Astrocyte (in vitro differentiated cells and primary cell): ENCODE measurements around the gene APP. TPM values are rescaled to one million over a fixed set of nuclear protein-coding genes. Genes with fewer than 3 reads are reported as not detected.

ENCODE experiments used
- DNase-seq: peaks from one replicate; pipeline ENCODE4 v3.0.0-alpha.2; 2010; ENCODE audit warnings: low read depth
- FAIRE-seq: peaks from 2 replicates; lab custom pipeline; 2011; peaks lifted over from hg19 to GRCh38; lab: Jason Lieb, UNC
- H2AFZ ChIP-seq: 2 replicates; pipeline ENCODE4 v1.6.0; 2012; ENCODE audit warnings: low read depth, low read length, inconsistent platforms
- H3K27ac ChIP-seq: 2 replicates; pipeline ENCODE4 v1.5.1; 2011; ENCODE audit warnings: low read depth, low read length, inconsistent platforms
- H3K27me3 ChIP-seq: 2 replicates; pipeline ENCODE4 v1.6.0; 2011; ENCODE audit warnings: low read length, inconsistent platforms; ENCODE audit not compliant: insufficient read depth
- H3K36me3 ChIP-seq: 2 replicates; pipeline ENCODE4 v1.5.1; 2011; ENCODE audit warnings: low read length, inconsistent platforms; ENCODE audit not compliant: insufficient read depth
- H3K4me1 ChIP-seq: 2 replicates; pipeline ENCODE4 v1.5.1; 2011; ENCODE audit warnings: low read length, inconsistent platforms; ENCODE audit not compliant: insufficient read depth
- H3K4me2 ChIP-seq: 2 replicates; pipeline ENCODE4 v1.6.0; 2012; ENCODE audit warnings: low read length, inconsistent platforms
- H3K4me3 ChIP-seq: 2 replicates; pipeline ENCODE4 v1.5.1; 2011; ENCODE audit warnings: low read depth, mild to moderate bottlenecking, low read length, inconsistent platforms; ENCODE audit not compliant: insufficient read depth
- H3K79me2 ChIP-seq: 2 replicates; pipeline ENCODE4 v1.6.0; 2012; ENCODE audit warnings: mild to moderate bottlenecking, low read length, inconsistent platforms; ENCODE audit not compliant: insufficient read depth
- H3K9ac ChIP-seq: 2 replicates; pipeline ENCODE4 v1.6.0; 2012; ENCODE audit warnings: mild to moderate bottlenecking, low read length, inconsistent platforms
- H3K9me3 ChIP-seq: 2 replicates; pipeline ENCODE4 v1.5.1; 2012; ENCODE audit warnings: low read depth, mild to moderate bottlenecking, low read length, inconsistent platforms; ENCODE audit not compliant: insufficient read depth
- H4K20me1 ChIP-seq: 2 replicates; pipeline ENCODE4 v1.6.0; 2012; ENCODE audit warnings: low read length, inconsistent platforms; ENCODE audit not compliant: insufficient read depth
- H3K27ac Mint-ChIP-seq: one replicate; pipeline ENCODE4 v1.8.0; 2021; ENCODE audit warnings: mild to moderate bottlenecking, mixed read lengths; ENCODE audit not compliant: unreplicated experiment
- H3K27me3 Mint-ChIP-seq: one replicate; pipeline ENCODE4 v1.8.0; 2021; ENCODE audit warnings: low read depth, mixed read lengths; ENCODE audit not compliant: unreplicated experiment
- H3K36me3 Mint-ChIP-seq: one replicate; pipeline ENCODE4 v1.8.0; 2021; ENCODE audit warnings: low read depth, mixed read lengths; ENCODE audit not compliant: unreplicated experiment
- H3K4me1 Mint-ChIP-seq: one replicate; pipeline ENCODE4 v1.8.0; 2021; ENCODE audit warnings: low read depth, mixed read lengths; ENCODE audit not compliant: unreplicated experiment
- H3K4me3 Mint-ChIP-seq: one replicate; pipeline ENCODE4 v1.8.0; 2021; ENCODE audit warnings: mild to moderate bottlenecking, moderate library complexity, mixed read lengths; ENCODE audit not compliant: unreplicated experiment
- H3K9me3 Mint-ChIP-seq: one replicate; pipeline ENCODE4 v1.8.0; 2021; ENCODE audit warnings: mild to moderate bottlenecking, mixed read lengths; ENCODE audit not compliant: unreplicated experiment
- CTCF ChIP-seq: IDR thresholded peaks from 2 replicates; pipeline ENCODE4 v1.5.1; 2011; ENCODE audit warnings: low read depth, mild to moderate bottlenecking, inconsistent platforms, low read length, moderate library complexity; ENCODE audit not compliant: insufficient read depth
- EZH2 ChIP-seq: IDR thresholded peaks from 2 replicates; pipeline ENCODE4 v1.6.1; 2012; ENCODE audit warnings: mild to moderate bottlenecking, low read length, inconsistent platforms; ENCODE audit not compliant: insufficient read depth
- total RNA-seq: library from RNA; stranded (reverse); gene quantifications from 2 replicates; pipeline ENCODE4 v1.2.1, GENCODE V29; 2021

APP gene
- total RNA-seq, 1 donor from 2014 or later = 823 TPM

GRCh38 chr21:26117324-26117971 lies 53.1 kb downstream of the APP start:
- H3K36me3 ChIP-seq = no peaks in the 10 kb centered on the region
- no peak overlapping the region for H3K9ac ChIP-seq
- no peak overlapping the region for H2AFZ ChIP-seq
- no peak for FAIRE-seq
- H3K4me1 ChIP-seq = peaks cover 9% of the 10 kb centered on the region
- Mint-ChIP-seq H3K4me3 (no peak overlapping the region), H3K36me3 (peaks cover 7% of the 10 kb centered on the region), H3K9me3 (peaks cover 1% of the 10 kb centered on the region), H3K27ac (no peak overlapping the region), H3K4me1 (peaks cover 26% of the 10 kb centered on the region), H3K27me3 (no peaks in the 10 kb centered on the region)
- no peak overlapping the region for H3K4me2 ChIP-seq
- no peaks in the 10 kb centered on the region for H3K27me3 ChIP-seq
- H3K9me3 ChIP-seq = no peaks in the 10 kb centered on the region
- TF ChIP-seq EZH2 (no peak), CTCF (no peak)
- no peak overlapping the region for H3K27ac ChIP-seq
- H4K20me1 ChIP-seq = peaks cover 71% of the 10 kb centered on the region
- H3K79me2 ChIP-seq = peaks cover 90% of the 10 kb centered on the region
- DNase-seq = no peak
- H3K4me3 ChIP-seq = no peak overlapping the region

GRCh38 chr21:26116456-26117011 lies 54.0 kb downstream of the APP start:
- peaks cover 88% of the 10 kb centered on the region for H3K79me2 ChIP-seq
- TF ChIP-seq EZH2 = no peak
- no peak for TF ChIP-seq CTCF
- Mint-ChIP-seq H3K4me3 (no peak overlapping the region), H3K27me3 (no peaks in the 10 kb centered on the region), H3K9me3 (peaks cover 1% of the 10 kb centered on the region), H3K27ac (peak overlapping the region; percentile 91), H3K36me3 (peaks cover 7% of the 10 kb centered on the region), H3K4me1 (peaks cover 26% of the 10 kb centered on the region)
- peaks cover 69% of the 10 kb centered on the region for H4K20me1 ChIP-seq
- H3K27ac ChIP-seq = peak overlapping the region; percentile 56
- DNase-seq = peak; percentile 49
- no peaks in the 10 kb centered on the region for H3K36me3 ChIP-seq
- peak overlapping the region; percentile 23 for H3K4me2 ChIP-seq
- FAIRE-seq = no peak
- no peaks in the 10 kb centered on the region for H3K9me3 ChIP-seq
- no peak overlapping the region for H3K4me3 ChIP-seq
- H3K4me1 ChIP-seq = peaks cover 9% of the 10 kb centered on the region
- no peak overlapping the region for H2AFZ ChIP-seq
- peak overlapping the region; percentile 14 for H3K9ac ChIP-seq
- no peaks in the 10 kb centered on the region for H3K27me3 ChIP-seq

DNA sequence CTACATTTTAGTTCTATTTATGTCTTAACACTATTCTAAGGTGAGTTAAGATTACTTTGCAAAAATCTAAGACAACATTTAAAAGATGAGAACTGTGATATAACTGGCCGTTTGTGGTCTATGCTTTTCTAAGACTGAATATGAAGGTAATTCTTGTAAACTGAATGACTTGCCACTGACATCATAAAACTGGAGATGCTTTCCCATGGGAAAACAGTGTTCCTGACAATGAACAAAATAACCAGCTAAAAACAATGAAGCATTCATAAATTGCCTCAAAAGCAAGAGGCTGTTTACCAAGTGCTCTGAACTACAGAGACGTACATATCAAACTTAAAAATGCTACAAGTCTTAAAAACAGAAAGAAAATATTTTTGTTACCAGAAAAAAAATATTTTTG lies 54.7 kb downstream of the APP start:
- H3K9ac ChIP-seq = peak overlapping the region; percentile 14

More for the DNA sequence above, 54.7 kb downstream of the APP start:
- Histone ChIP-seq H3K4me2 (peak overlapping the region; percentile 23), H3K79me2 (peaks cover 83% of the 10 kb centered on the region), H3K27me3 (no peaks in the 10 kb centered on the region), H4K20me1 (peaks cover 67% of the 10 kb centered on the region), H2AFZ (no peak overlapping the region), H3K27ac (peak overlapping the region; percentile 56), H3K4me1 (peaks cover 9% of the 10 kb centered on the region), H3K36me3 (no peaks in the 10 kb centered on the region), H3K9me3 (no peaks in the 10 kb centered on the region), H3K4me3 (no peak overlapping the region)
- DNase-seq (peak; percentile 61), FAIRE-seq (no peak)
- no peaks in the 10 kb centered on the region for H3K27me3 Mint-ChIP-seq
- H3K36me3 Mint-ChIP-seq = peaks cover 13% of the 10 kb centered on the region
- H3K9me3 Mint-ChIP-seq = peaks cover 1% of the 10 kb centered on the region
- TF ChIP-seq CTCF (no peak), EZH2 (no peak)
- no peak overlapping the region for H3K4me3 Mint-ChIP-seq
- peaks cover 24% of the 10 kb centered on the region for H3K4me1 Mint-ChIP-seq
- peak overlapping the region; percentile 91 for H3K27ac Mint-ChIP-seq
